Neural progenitor cell (in vitro differentiated cells): ENCODE measurements around the gene CASTOR1. TPM values are rescaled to one million over a fixed set of nuclear protein-coding genes. Genes with fewer than 3 reads are reported as not detected.

Experiments used
- DNase-seq: peaks from one replicate; pipeline ENCODE4 v3.0.0-alpha.2; 2016; ENCODE audit warnings: low spot score
- H2AFZ ChIP-seq: fragments of 200-600 bp; sonication (generic); replicated peaks from 2 replicates; pipeline ENCODE4 v1.6.1; 2016; ENCODE audit warnings: antibody characterized with exemption
- H3F3A ChIP-seq: fragments of 200-600 bp; sonication (generic); 2 replicates; pipeline ENCODE4 v1.6.1; 2016; ENCODE audit warnings: antibody characterized with exemption, low read depth
- H3K27ac ChIP-seq: fragments of 200-600 bp; sonication (generic); 2 replicates; pipeline ENCODE4 v1.5.1; 2016; ENCODE audit warnings: mild to moderate bottlenecking
- H3K27me3 ChIP-seq: fragments of 200-600 bp; sonication (generic); 2 replicates; pipeline ENCODE4 v1.6.1; 2016; ENCODE audit warnings: mild to moderate bottlenecking, moderate library complexity
- H3K36me3 ChIP-seq: fragments of 200-600 bp; sonication (generic); 2 replicates; pipeline ENCODE4 v1.5.1; 2016
- H3K4me1 ChIP-seq: fragments of 200-600 bp; sonication (generic); 2 replicates; pipeline ENCODE4 v1.6.1; 2016; ENCODE audit warnings: mixed run types
- H3K4me2 ChIP-seq: fragments of 200-600 bp; sonication (generic); 2 replicates; pipeline ENCODE4 v1.6.1; 2016
- H3K4me3 ChIP-seq: fragments of 200-600 bp; sonication (generic); 2 replicates; pipeline ENCODE4 v1.5.1; 2016
- H3K79me2 ChIP-seq: fragments of 200-600 bp; sonication (generic); 2 replicates; pipeline ENCODE4 v1.6.1; 2016; ENCODE audit warnings: low read depth
- H3K9ac ChIP-seq: fragments of 200-600 bp; sonication (generic); 2 replicates; pipeline ENCODE4 v1.6.1; 2016
- H3K9me3 ChIP-seq: fragments of 200-600 bp; sonication (generic); 2 replicates; pipeline ENCODE4 v1.5.1; 2016; ENCODE audit warnings: low read depth
- H4K20me1 ChIP-seq: fragments of 200-600 bp; sonication (generic); 2 replicates; pipeline ENCODE4 v1.6.1; 2016; ENCODE audit warnings: low read depth
- H3K27ac Mint-ChIP-seq: 3 replicates; pipeline ENCODE4 v1.8.0; 2021; ENCODE audit warnings: mixed read lengths
- H3K27me3 Mint-ChIP-seq: 2 replicates; pipeline ENCODE4 v1.8.0; 2022; ENCODE audit warnings: low read depth, mild to moderate bottlenecking, inconsistent platforms, moderate library complexity, mixed read lengths; ENCODE audit not compliant: insufficient read depth
- H3K36me3 Mint-ChIP-seq: 3 replicates; pipeline ENCODE4 v1.8.0; 2021; ENCODE audit warnings: mixed read lengths
- H3K4me1 Mint-ChIP-seq: 3 replicates; pipeline ENCODE4 v1.8.0; 2021; ENCODE audit warnings: mixed read lengths
- H3K4me3 Mint-ChIP-seq: 3 replicates; pipeline ENCODE4 v1.8.0; 2021; ENCODE audit warnings: mild to moderate bottlenecking, moderate library complexity, mixed read lengths
- H3K9me3 Mint-ChIP-seq: 3 replicates; pipeline ENCODE4 v1.8.0; 2020; ENCODE audit warnings: mixed read lengths
- EZH2 ChIP-seq: fragments of 200-600 bp; sonication (generic); IDR thresholded peaks from 2 replicates; pipeline ENCODE4 v1.6.1; 2017; ENCODE audit warnings: antibody characterized with exemption, mild to moderate bottlenecking, moderate library complexity
- EZH2phosphoT487 ChIP-seq: fragments of 200-600 bp; sonication (generic); IDR thresholded peaks from 2 replicates; pipeline ENCODE4 v1.6.1; 2017; ENCODE audit warnings: antibody characterized with exemption
- total RNA-seq: library from RNA; depleted of rRNA; stranded (reverse); fragments of >200 nt; gene quantifications from 2 replicates; pipeline ENCODE4 v1.2.3, GENCODE V29; 2015; ENCODE audit warnings: low replicate concordance
- TF ChIP-seq, protein P1 (sequence below): fragments of 200-600 bp; sonication (generic); IDR thresholded peaks from 2 replicates; pipeline ENCODE4 v1.5.1; 2017; ENCODE audit warnings: antibody characterized with exemption, mild to moderate bottlenecking

The CASTOR1 gene
- total RNA-seq, 1 donor from 2014 or later, result 6.2 TPM

DNA sequence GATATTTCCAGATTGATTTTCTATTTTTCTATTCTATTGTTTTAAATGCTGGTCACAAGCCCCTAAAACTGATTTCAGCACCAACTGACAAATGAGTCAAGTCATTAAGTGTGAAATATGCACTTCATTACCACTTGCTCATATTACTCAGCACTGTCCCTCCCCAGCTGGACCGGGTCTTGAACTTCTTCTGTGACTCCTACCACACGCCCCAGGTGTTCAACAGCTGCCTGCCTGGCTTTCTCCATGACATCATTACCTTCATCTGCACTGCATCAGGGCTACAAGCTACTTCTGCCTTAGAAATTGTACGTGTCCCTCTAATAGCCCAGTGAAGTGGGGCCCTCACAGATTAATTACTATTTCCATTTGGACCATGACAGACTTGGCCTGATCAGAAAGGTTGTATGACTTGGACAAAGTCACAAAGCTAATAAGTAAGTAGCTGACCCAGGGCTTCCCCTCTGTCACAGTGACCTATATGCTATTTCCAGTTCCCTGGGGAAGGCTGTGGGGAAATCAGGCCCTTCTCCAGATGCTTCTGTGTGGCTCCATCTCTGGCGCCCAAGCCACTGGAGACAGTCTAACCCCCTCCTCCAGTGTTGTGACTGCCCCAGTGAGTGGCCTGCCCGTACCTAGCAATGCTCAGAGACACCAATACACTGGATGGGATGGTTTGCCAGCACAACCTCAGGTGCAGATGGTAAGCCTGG, 19.4 kb upstream of the CASTOR1 start:
- no peak for DNase-seq
- Histone ChIP-seq H3K36me3 (no peaks in the 10 kb centered on the region), H3K4me3 (no peak overlapping the region), H3K9ac (no peak overlapping the region), H2AFZ (no peak overlapping the region), H4K20me1 (peaks cover 2% of the 10 kb centered on the region), H3F3A (no peaks in the 10 kb centered on the region), H3K27me3 (no peaks in the 10 kb centered on the region), H3K27ac (no peak overlapping the region), H3K4me2 (no peak overlapping the region), H3K9me3 (no peaks in the 10 kb centered on the region), H3K4me1 (peaks cover 6% of the 10 kb centered on the region), H3K79me2 (no peaks in the 10 kb centered on the region)
- Mint-ChIP-seq H3K36me3 (no peaks in the 10 kb centered on the region), H3K4me1 (peaks cover 6% of the 10 kb centered on the region), H3K27me3 (peaks cover 2% of the 10 kb centered on the region), H3K4me3 (no peak overlapping the region), H3K27ac (no peak overlapping the region), H3K9me3 (no peaks in the 10 kb centered on the region)
- TF ChIP-seq, protein P1, sequence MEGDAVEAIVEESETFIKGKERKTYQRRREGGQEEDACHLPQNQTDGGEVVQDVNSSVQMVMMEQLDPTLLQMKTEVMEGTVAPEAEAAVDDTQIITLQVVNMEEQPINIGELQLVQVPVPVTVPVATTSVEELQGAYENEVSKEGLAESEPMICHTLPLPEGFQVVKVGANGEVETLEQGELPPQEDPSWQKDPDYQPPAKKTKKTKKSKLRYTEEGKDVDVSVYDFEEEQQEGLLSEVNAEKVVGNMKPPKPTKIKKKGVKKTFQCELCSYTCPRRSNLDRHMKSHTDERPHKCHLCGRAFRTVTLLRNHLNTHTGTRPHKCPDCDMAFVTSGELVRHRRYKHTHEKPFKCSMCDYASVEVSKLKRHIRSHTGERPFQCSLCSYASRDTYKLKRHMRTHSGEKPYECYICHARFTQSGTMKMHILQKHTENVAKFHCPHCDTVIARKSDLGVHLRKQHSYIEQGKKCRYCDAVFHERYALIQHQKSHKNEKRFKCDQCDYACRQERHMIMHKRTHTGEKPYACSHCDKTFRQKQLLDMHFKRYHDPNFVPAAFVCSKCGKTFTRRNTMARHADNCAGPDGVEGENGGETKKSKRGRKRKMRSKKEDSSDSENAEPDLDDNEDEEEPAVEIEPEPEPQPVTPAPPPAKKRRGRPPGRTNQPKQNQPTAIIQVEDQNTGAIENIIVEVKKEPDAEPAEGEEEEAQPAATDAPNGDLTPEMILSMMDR, result no peak
- TF ChIP-seq EZH2 (no peak), EZH2phosphoT487 (no peak)

DNA sequence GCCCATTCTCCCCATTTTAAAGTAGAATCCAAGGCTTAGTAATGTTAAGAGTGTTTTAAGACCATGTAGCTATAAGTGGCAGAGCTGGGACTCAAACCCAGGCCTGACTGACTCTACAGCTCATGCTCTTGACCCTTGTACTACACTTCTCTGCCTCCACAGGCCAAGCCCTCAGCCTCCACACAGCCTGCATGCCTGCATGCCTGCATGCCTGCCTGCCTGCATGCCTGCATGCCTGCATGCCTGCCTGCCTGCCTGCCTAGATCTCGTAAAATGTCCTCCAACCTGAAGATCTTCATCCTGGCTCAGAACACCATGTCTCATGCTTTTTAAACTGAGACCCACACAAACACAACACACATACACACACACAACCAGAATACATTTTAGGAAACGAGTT, 18.8 kb upstream of the CASTOR1 start:
- DNase-seq, result no peak
- Mint-ChIP-seq H3K4me3 (no peak overlapping the region), H3K27me3 (peaks cover 2% of the 10 kb centered on the region), H3K36me3 (no peaks in the 10 kb centered on the region), H3K9me3 (no peaks in the 10 kb centered on the region), H3K4me1 (peaks cover 6% of the 10 kb centered on the region), H3K27ac (peak overlapping the region; percentile 55)
- H3K36me3 ChIP-seq, result no peaks in the 10 kb centered on the region
- no peak overlapping the region for H3K4me2 ChIP-seq
- no peak overlapping the region for H2AFZ ChIP-seq
- TF ChIP-seq, protein P1, result no peak
- TF ChIP-seq EZH2phosphoT487 (no peak), EZH2 (no peak)
- H4K20me1 ChIP-seq, result peaks cover 2% of the 10 kb centered on the region
- H3K9ac ChIP-seq, result no peak overlapping the region
- H3F3A ChIP-seq, result no peaks in the 10 kb centered on the region
- no peak overlapping the region for H3K27ac ChIP-seq
- H3K4me3 ChIP-seq, result no peak overlapping the region
- H3K79me2 ChIP-seq, result no peaks in the 10 kb centered on the region
- H3K4me1 ChIP-seq, result peaks cover 6% of the 10 kb centered on the region
- H3K9me3 ChIP-seq, result no peaks in the 10 kb centered on the region
- H3K27me3 ChIP-seq, result no peaks in the 10 kb centered on the region

DNA sequence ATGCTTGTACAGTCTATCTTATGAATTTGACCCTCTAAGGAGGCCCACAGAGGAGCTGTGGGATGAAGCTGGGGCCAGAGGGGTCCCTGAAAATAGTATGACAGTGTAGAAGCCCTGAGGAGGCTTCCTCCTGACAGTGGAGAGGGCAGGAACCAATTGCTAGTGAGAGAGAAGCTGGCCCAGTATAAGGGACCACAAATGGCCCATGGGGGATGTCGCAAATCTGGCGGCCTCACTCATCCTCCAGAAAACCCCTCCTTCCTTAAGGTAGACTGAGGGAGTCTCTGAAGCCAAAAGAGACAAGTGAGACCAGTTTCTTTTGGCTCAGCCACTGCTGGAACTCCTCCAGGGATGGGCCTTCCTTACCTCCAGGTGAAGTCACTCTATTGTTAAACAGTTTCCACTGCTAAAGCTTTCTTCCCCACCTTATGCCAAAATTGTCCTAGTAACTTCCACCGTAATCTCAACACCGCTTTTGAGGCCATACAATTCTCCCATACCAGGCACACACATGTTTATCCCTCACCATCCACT, 17.8 kb upstream of the CASTOR1 start:
- Histone ChIP-seq H2AFZ (no peak overlapping the region), H3K4me2 (no peak overlapping the region), H3K36me3 (no peaks in the 10 kb centered on the region)

More for the DNA sequence above, 17.8 kb upstream of the CASTOR1 start:
- Mint-ChIP-seq H3K4me3 (no peak overlapping the region), H3K36me3 (no peaks in the 10 kb centered on the region), H3K4me1 (peaks cover 6% of the 10 kb centered on the region), H3K9me3 (no peaks in the 10 kb centered on the region), H3K27ac (no peak overlapping the region), H3K27me3 (peaks cover 2% of the 10 kb centered on the region)
- H3K79me2 ChIP-seq, result no peaks in the 10 kb centered on the region
- TF ChIP-seq EZH2 (no peak), EZH2phosphoT487 (no peak)
- TF ChIP-seq, protein P1, result no peak
- H3K9me3 ChIP-seq, result no peaks in the 10 kb centered on the region
- H3K27me3 ChIP-seq, result no peaks in the 10 kb centered on the region
- DNase-seq, result no peak
- H3K4me3 ChIP-seq, result no peak overlapping the region
- H3K27ac ChIP-seq, result no peak overlapping the region
- H3F3A ChIP-seq, result no peaks in the 10 kb centered on the region
- peaks cover 2% of the 10 kb centered on the region for H4K20me1 ChIP-seq
- no peak overlapping the region for H3K9ac ChIP-seq
- H3K4me1 ChIP-seq, result peaks cover 6% of the 10 kb centered on the region
